Measurements from ENCODE around the gene SHISA4.
A peak's percentile ranks its signal among the peaks of the same experiment; 100 is the strongest.

SHISA4 gene

DNA sequence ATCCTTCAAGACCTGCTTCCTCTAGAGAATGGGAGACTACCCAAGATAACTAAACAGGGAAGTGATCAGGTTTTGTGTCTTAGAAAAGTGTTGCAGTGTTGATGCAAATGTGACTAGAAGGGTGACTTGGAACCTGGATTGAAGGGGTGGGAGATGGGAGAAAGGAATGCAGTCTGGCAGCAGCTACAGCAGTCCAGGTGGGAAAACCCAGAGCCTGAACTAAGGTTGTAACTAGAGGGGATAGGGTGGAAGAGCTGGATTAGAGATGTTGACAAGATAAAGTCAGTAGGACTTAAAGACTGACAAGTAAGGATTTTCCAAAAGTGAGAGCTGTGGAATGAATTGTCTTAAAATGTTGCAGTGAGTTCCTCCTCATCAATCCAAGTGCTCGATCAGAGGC lies 7.1 kb upstream of the SHISA4 start:
- ChIA-PET POLR2A (no interaction called here), CTCF (interaction anchor here (0.7 to 11.2 kb wide), 4 partner anchors 12 to 342 kb away, joined by 3 to 99 read pairs (median 8); partner anchors contain the start of gene IPO9)
- H3K27ac ChIP-seq (ENCODE audit: extremely low read depth, low read depth, low read length), result no peak overlapping the region
- peaks cover 0 to 37% of the 10 kb centered on the region in 2 experiments; a peak in 2 of 3 replicates for H3K36me3 ChIP-seq (ENCODE audit: control insufficient read depth in 2 of 2, insufficient read depth in 1 of 2, low read length in 2 of 2)
- TF ChIP-seq ZNF169 (tag by site-specific recombination; IDR thresholded peaks at IDR 0.05) (no peak), ZNF266 (tag by site-specific recombination; IDR thresholded peaks at IDR 0.05; ENCODE audit: low read depth) (no peak), PRDM1 (tag by site-specific recombination; IDR thresholded peaks at IDR 0.05) (no peak), ZNF585B (tag by site-specific recombination; IDR thresholded peaks at IDR 0.05) (no peak), ZNF112 (tag by site-specific recombination; IDR thresholded peaks at IDR 0.05) (no peak), ZNF785 (tag by site-specific recombination; IDR thresholded peaks at IDR 0.05) (no peak), ZNF146 (tag by site-specific recombination; IDR thresholded peaks at IDR 0.05) (no peak), HOXA7 (CRISPR knock-in tag; IDR thresholded peaks at IDR 0.05; ENCODE audit: borderline replicate concordance) (no peak)
- no peaks in the 10 kb centered on the region for H3K9me3 ChIP-seq (ENCODE audit: control insufficient read depth, insufficient read depth, low read depth, low read length)
- no peak overlapping the region for H3K4me3 ChIP-seq (ENCODE audit: low read depth, low read length)
- no peaks in the 10 kb centered on the region for H3K4me1 ChIP-seq (ENCODE audit: control insufficient read depth, insufficient read depth, low read length)

DNA sequence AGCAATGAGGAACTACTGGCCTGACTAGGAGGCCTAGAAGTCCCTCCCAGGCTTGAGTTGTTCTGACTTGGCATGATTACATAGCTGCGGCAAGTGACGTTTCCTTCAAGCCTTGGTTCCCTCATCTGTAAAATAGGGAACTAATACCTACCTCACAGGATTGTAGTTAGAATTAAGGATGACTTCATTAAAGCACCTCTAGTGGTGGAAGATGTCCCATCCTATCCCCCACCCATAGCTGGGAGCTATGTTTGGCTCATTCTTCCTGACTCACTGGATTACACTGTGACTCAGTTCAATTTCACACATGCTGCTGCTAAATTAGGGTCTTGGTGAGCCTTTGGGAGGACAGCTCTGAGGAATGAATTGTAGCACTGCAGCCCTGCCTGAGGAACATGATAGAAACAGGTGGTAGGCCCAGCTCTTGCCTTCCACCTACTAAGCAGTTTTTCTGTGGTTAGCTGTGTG lies 6.0 kb upstream of the SHISA4 start:
- no peak overlapping the region for H3K27ac ChIP-seq (ENCODE audit: extremely low read depth, low read depth, low read length)
- H3K4me3 ChIP-seq (ENCODE audit: low read depth, low read length), result no peak overlapping the region
- POLR2A ChIA-PET, result interaction anchor here (0.5 to 0.6 kb wide), 2 partner anchors 152 to 450 kb away, joined by 3 to 5 read pairs; no protein-coding TSS in a partner anchor
- H3K9me3 ChIP-seq (ENCODE audit: control insufficient read depth, insufficient read depth, low read depth, low read length), result no peaks in the 10 kb centered on the region
- H3K36me3 ChIP-seq (ENCODE audit: control insufficient read depth in 2 of 2, insufficient read depth in 1 of 2, low read length in 2 of 2), result peaks cover 0 to 28% of the 10 kb centered on the region in 2 experiments; a peak in 2 of 3 replicates
- H3K4me1 ChIP-seq (ENCODE audit: control insufficient read depth, insufficient read depth, low read length), result no peaks in the 10 kb centered on the region
- TF ChIP-seq, protein P1, sequence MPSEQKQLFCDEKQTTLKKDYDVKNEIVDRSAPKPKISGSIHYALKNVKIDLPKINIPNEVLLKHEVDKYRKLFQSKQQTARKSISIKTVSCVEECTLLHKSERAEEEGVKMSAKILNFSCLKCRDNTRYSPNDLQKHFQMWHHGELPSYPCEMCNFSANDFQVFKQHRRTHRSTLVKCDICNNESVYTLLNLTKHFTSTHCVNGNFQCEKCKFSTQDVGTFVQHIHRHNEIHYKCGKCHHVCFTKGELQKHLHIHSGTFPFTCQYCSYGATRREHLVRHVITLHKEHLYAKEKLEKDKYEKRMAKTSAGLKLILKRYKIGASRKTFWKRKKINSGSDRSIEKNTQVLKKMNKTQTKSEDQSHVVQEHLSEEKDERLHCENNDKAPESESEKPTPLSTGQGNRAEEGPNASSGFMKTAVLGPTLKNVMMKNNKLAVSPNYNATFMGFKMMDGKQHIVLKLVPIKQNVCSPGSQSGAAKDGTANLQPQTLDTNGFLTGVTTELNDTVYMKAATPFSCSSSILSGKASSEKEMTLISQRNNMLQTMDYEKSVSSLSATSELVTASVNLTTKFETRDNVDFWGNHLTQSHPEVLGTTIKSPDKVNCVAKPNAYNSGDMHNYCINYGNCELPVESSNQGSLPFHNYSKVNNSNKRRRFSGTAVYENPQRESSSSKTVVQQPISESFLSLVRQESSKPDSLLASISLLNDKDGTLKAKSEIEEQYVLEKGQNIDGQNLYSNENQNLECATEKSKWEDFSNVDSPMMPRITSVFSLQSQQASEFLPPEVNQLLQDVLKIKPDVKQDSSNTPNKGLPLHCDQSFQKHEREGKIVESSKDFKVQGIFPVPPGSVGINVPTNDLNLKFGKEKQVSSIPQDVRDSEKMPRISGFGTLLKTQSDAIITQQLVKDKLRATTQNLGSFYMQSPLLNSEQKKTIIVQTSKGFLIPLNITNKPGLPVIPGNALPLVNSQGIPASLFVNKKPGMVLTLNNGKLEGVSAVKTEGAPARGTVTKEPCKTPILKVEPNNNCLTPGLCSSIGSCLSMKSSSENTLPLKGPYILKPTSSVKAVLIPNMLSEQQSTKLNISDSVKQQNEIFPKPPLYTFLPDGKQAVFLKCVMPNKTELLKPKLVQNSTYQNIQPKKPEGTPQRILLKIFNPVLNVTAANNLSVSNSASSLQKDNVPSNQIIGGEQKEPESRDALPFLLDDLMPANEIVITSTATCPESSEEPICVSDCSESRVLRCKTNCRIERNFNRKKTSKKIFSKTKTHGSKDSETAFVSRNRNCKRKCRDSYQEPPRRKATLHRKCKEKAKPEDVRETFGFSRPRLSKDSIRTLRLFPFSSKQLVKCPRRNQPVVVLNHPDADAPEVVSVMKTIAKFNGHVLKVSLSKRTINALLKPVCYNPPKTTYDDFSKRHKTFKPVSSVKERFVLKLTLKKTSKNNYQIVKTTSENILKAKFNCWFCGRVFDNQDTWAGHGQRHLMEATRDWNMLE (tag by site-specific recombination; conservative IDR thresholded peaks at IDR 0.05; ENCODE audit: low read depth), result no peak
- TF ChIP-seq ZNF184 (tag by site-specific recombination; IDR thresholded peaks at IDR 0.05) (peak; percentile 43; the same call in 1 of the 2 replicates), ZEB2 (tag by site-specific recombination; IDR thresholded peaks at IDR 0.05) (no peak), ZNF211 (tag by site-specific recombination; IDR thresholded peaks at IDR 0.05; ENCODE audit: low read depth) (no peak), SCRT2 (tag by site-specific recombination; IDR thresholded peaks at IDR 0.05) (peak; percentile 59; the same call in 1 of the 2 replicates), ZNF629 (tag by site-specific recombination; IDR thresholded peaks at IDR 0.05) (peak; percentile 71), ZNF777 (tag by site-specific recombination; IDR thresholded peaks at IDR 0.05; ENCODE audit: borderline replicate concordance) (no peak), ZNF837 (tag by site-specific recombination; IDR thresholded peaks at IDR 0.05) (no peak), SP7 (tag by site-specific recombination; IDR thresholded peaks at IDR 0.05) (peak; percentile 69), MEIS1 (CRISPR knock-in tag; IDR thresholded peaks at IDR 0.05; ENCODE audit: borderline replicate concordance) (no peak), ZNF600 (tag by site-specific recombination; IDR thresholded peaks at IDR 0.05) (peak; percentile 80)
- TF ChIP-seq, protein P2, sequence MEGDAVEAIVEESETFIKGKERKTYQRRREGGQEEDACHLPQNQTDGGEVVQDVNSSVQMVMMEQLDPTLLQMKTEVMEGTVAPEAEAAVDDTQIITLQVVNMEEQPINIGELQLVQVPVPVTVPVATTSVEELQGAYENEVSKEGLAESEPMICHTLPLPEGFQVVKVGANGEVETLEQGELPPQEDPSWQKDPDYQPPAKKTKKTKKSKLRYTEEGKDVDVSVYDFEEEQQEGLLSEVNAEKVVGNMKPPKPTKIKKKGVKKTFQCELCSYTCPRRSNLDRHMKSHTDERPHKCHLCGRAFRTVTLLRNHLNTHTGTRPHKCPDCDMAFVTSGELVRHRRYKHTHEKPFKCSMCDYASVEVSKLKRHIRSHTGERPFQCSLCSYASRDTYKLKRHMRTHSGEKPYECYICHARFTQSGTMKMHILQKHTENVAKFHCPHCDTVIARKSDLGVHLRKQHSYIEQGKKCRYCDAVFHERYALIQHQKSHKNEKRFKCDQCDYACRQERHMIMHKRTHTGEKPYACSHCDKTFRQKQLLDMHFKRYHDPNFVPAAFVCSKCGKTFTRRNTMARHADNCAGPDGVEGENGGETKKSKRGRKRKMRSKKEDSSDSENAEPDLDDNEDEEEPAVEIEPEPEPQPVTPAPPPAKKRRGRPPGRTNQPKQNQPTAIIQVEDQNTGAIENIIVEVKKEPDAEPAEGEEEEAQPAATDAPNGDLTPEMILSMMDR (tag by site-specific recombination; IDR thresholded peaks at IDR 0.05), result 0 out of 2 replicates have a peak, but pooled peaks have one; percentile 10
- TF ChIP-seq, protein P3, sequence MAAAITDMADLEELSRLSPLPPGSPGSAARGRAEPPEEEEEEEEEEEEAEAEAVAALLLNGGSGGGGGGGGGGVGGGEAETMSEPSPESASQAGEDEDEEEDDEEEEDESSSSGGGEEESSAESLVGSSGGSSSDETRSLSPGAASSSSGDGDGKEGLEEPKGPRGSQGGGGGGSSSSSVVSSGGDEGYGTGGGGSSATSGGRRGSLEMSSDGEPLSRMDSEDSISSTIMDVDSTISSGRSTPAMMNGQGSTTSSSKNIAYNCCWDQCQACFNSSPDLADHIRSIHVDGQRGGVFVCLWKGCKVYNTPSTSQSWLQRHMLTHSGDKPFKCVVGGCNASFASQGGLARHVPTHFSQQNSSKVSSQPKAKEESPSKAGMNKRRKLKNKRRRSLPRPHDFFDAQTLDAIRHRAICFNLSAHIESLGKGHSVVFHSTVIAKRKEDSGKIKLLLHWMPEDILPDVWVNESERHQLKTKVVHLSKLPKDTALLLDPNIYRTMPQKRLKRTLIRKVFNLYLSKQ (tag by site-specific recombination; IDR thresholded peaks at IDR 0.05; ENCODE audit: borderline replicate concordance), result no peak
- CTCF ChIA-PET, result interaction anchor here (0.5 to 11.2 kb wide), 7 partner anchors 11 to 402 kb away, joined by 3 to 99 read pairs (median 3); partner anchors contain the start of gene RNPEP

Measured in HEK293 (cell line).